22Rv1 (cell line): Measurements from ENCODE around the gene GSG1L2.

Experiments used
- ZFX ChIP-seq: fragments of 450-650 bp; IDR thresholded peaks from 2 replicates; pipeline ENCODE4 v1.6.1; 2017; ENCODE audit warnings: antibody characterized with exemption, borderline replicate concordance
- TF ChIP-seq, protein P1 (sequence below): fragments of 450-650 bp; IDR thresholded peaks from 2 replicates; pipeline ENCODE4 v1.5.1; 2017; ENCODE audit warnings: mild to moderate bottlenecking

DNA sequence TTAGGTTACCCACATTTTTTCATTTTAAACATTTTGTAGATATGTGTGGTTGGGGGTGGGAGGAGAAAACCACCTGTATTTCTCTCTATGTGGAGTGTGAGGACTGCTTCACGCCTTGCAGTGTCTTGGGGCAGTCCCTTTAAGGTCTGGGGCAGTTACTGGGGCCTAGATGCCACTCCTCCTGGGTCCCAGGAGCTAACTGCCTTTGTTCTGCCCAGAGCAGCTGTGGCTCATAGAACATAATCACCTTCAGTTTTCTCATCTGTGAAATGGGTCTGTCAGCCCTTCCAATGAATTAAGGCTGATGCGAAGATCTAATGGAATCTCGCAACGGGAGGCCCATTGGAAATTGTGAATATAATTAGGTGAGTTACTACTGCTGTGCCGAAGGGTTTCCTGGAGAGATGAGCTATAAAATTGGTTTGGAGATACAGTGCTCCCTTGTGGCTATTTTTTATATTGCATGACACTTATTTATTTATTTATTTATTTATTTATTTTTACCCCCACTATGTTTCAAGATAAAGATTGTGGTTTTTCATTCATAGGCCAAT, 53.4 kb downstream of the GSG1L2 start:
- TF ChIP-seq, protein P1, sequence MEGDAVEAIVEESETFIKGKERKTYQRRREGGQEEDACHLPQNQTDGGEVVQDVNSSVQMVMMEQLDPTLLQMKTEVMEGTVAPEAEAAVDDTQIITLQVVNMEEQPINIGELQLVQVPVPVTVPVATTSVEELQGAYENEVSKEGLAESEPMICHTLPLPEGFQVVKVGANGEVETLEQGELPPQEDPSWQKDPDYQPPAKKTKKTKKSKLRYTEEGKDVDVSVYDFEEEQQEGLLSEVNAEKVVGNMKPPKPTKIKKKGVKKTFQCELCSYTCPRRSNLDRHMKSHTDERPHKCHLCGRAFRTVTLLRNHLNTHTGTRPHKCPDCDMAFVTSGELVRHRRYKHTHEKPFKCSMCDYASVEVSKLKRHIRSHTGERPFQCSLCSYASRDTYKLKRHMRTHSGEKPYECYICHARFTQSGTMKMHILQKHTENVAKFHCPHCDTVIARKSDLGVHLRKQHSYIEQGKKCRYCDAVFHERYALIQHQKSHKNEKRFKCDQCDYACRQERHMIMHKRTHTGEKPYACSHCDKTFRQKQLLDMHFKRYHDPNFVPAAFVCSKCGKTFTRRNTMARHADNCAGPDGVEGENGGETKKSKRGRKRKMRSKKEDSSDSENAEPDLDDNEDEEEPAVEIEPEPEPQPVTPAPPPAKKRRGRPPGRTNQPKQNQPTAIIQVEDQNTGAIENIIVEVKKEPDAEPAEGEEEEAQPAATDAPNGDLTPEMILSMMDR, result peak; percentile 74
- no peak for TF ChIP-seq ZFX
